ENCODE measurements around the gene GNA12. TPM values are rescaled to one million over a fixed set of nuclear protein-coding genes. Genes with fewer than 3 reads are reported as not detected.
A peak's percentile ranks its signal among the peaks of the same experiment; 100 is the strongest.
"Not testable (repeated sequence)": the region's sequence is repeated elsewhere in the genome, so short reads cannot be mapped to it uniquely, and the experiment has no call there.

The GNA12 gene
- total RNA-seq, 1 donor from 2014 or later = 12.1 TPM

DNA sequence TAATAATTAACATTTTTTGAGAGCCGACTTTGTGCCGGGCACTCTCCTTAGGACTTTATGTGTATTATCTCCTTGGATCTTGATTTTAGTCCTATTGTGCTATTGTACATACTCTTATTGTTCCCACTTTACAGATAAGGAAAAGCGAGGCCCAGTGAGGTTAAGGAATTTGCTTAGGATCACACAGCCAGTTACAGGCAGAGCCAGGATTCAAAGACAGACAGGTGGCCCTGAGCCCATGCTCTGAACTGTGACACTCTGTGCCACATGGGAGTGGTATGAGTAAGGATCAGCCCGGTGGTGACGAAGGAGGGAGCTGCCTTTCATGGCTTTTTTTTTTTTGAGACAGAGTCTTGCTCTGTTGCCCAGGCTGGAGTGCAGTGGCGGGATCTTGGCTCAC, 15.8 kb upstream of the GNA12 start:
- no peaks in the 10 kb centered on the region for H3K36me3 ChIP-seq (ENCODE audit: control insufficient read depth, insufficient read depth, low read length)
- DNase-seq (ENCODE audit: low read depth) = no peak
- no peak for FAIRE-seq
- H3K27me3 ChIP-seq (ENCODE audit: control insufficient read depth, insufficient read depth, low read length) = no peaks in the 10 kb centered on the region
- TF ChIP-seq, protein P1, sequence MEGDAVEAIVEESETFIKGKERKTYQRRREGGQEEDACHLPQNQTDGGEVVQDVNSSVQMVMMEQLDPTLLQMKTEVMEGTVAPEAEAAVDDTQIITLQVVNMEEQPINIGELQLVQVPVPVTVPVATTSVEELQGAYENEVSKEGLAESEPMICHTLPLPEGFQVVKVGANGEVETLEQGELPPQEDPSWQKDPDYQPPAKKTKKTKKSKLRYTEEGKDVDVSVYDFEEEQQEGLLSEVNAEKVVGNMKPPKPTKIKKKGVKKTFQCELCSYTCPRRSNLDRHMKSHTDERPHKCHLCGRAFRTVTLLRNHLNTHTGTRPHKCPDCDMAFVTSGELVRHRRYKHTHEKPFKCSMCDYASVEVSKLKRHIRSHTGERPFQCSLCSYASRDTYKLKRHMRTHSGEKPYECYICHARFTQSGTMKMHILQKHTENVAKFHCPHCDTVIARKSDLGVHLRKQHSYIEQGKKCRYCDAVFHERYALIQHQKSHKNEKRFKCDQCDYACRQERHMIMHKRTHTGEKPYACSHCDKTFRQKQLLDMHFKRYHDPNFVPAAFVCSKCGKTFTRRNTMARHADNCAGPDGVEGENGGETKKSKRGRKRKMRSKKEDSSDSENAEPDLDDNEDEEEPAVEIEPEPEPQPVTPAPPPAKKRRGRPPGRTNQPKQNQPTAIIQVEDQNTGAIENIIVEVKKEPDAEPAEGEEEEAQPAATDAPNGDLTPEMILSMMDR (IDR thresholded peaks at IDR 0.05; ENCODE audit: insufficient read depth, low read length, severe bottlenecking) = no peak
- H3K4me3 ChIP-seq (ENCODE audit: low read depth, low read length) = no peak overlapping the region

DNA sequence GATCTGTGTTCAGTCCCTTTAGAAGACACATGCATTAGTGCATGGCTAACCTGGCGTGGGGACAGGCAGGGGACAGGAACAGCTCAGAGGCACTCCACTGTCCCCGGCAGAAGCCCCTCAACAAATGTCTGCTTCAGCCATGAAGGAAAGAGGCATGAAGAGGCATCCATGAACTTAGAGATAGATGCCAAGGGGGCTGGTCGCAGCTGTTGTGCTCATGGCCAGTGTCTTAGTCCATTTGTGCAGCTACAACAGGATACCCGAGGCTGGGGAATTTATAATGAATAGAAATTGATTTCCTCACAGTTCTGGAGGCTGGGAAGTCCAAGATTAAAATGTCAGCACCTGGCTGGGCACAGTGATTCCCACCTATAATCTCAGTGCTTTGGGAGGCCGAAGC, 14.5 kb upstream of the GNA12 start:
- DNase-seq (ENCODE audit: low read depth) (no peak), FAIRE-seq (no peak)
- TF ChIP-seq, protein P1 (IDR thresholded peaks at IDR 0.05; ENCODE audit: insufficient read depth, low read length, severe bottlenecking) = no peak
- no peaks in the 10 kb centered on the region for H3K36me3 ChIP-seq (ENCODE audit: control insufficient read depth, insufficient read depth, low read length)
- no peaks in the 10 kb centered on the region for H3K27me3 ChIP-seq (ENCODE audit: control insufficient read depth, insufficient read depth, low read length)
- H3K4me3 ChIP-seq (ENCODE audit: low read depth, low read length) = no peak overlapping the region

DNA sequence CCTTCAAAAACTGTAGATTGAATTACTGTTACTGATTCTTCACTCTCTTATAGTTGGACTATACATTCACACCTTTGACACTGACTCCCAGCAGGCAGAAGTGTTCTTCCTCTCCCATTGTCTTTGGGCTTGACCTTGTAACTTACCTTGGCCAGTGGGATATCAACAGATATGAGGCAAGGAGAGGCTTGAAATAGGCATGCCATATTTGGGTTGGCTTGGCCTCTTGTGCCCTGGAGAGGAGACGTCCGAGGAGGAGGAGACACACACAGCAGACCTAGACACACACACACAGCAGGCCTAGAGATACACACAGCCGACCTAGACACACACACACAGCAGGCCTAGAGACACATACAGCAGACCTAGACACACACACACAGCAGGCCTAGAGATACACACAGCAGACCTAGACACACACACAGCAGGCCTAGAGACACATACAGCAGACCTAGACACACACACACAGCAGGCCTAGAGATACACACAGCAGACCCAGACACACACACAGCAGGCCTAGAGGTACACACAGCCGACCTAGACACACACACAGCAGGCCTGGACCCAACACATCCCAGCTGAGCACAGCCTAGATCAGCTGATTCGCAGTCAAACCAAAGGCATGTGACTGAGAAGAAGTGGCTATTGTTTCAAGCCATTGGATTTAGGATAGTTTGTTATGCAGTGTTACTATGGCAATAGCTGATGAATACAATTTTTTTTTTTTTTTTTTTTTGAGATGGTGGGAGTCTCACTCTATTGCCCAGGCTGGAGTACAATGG, 12.5 kb upstream of the GNA12 start:
- Histone ChIP-seq H3K27me3 (ENCODE audit: control insufficient read depth, insufficient read depth, low read length) (no peaks in the 10 kb centered on the region), H3K36me3 (ENCODE audit: control insufficient read depth, insufficient read depth, low read length) (no peaks in the 10 kb centered on the region), H3K4me3 (ENCODE audit: low read depth, low read length) (no peak overlapping the region)
- FAIRE-seq (peak; percentile 94), DNase-seq (ENCODE audit: low read depth) (no peak)
- TF ChIP-seq, protein P1 (IDR thresholded peaks at IDR 0.05; ENCODE audit: insufficient read depth, low read length, severe bottlenecking) = no peak

DNA sequence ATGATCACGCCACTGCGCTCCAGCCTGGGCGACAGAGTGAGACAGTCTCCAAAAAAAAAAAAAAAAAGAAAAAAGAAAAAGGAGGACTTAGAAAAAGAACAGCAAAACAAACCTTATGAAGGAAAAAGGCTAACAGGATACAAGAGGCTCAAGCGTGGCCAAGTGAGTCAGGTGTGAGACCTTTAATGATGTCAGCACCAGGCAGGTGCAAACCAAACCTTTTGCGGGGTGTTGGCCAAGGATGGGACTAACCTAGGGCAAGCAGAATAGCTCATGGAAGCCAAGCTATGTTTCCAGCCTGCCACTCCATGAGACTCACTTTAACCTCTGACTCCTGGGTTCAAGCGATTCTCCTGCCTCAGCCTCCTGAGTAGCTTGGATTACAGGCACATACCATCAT, 11.3 kb upstream of the GNA12 start:
- TF ChIP-seq, protein P1 (IDR thresholded peaks at IDR 0.05; ENCODE audit: insufficient read depth, low read length, severe bottlenecking) = no peak
- DNase-seq (ENCODE audit: low read depth) = peak; percentile 51

DNA sequence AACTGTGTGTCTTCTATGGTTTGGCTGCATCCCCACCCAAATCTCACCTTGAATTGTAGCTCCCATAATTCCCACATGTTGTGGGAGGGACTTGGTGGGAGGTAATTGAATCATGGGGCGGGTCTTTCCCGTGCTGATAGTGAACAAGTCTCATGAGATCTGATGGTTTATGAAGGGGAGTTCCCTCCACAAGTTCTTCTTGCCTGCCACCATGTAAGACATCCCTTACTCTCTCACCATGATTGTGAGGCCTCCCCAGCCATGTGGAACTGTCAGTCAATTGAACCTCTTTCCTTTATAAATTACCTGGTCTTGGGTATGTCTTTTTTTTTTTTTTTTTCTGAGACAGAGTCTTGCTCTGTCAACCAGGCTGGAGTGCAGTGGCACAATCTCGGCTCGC, 9.4 kb upstream of the GNA12 start:
- H3K27me3 ChIP-seq (ENCODE audit: control insufficient read depth, insufficient read depth, low read length); H3K4me3 ChIP-seq (ENCODE audit: low read depth, low read length); FAIRE-seq; H3K36me3 ChIP-seq (ENCODE audit: control insufficient read depth, insufficient read depth, low read length); DNase-seq (ENCODE audit: low read depth): not testable (repeated sequence)

More for the DNA sequence above, 11.3 kb upstream of the GNA12 start:
- H3K27me3 ChIP-seq (ENCODE audit: control insufficient read depth, insufficient read depth, low read length) = no peaks in the 10 kb centered on the region
- FAIRE-seq = no peak
- no peak overlapping the region for H3K4me3 ChIP-seq (ENCODE audit: low read depth, low read length)
- H3K36me3 ChIP-seq (ENCODE audit: control insufficient read depth, insufficient read depth, low read length) = no peaks in the 10 kb centered on the region

DNA sequence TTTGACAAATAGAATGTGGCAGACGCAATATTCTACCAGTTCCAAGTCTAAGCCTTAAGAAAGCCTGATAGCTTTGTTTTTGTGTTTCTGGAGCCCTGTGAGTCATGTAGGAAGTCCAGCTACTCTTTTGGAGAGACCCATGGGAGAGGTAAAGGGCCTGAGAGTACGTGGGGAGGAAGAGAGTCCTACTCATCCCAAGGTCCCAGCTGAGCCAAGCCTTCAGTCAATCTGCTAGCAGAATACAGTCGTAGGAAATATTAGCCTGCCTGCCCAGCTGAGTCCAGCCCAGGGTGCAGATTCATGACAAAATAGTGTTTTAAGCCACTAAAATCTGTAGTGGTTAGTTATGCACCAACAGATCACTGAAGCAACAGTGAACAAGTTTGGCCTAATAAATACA, 9.0 kb upstream of the GNA12 start:
- Histone ChIP-seq H3K36me3 (ENCODE audit: control insufficient read depth, insufficient read depth, low read length) (no peaks in the 10 kb centered on the region), H3K27me3 (ENCODE audit: control insufficient read depth, insufficient read depth, low read length) (no peaks in the 10 kb centered on the region), H3K4me3 (ENCODE audit: low read depth, low read length) (no peak overlapping the region)
- TF ChIP-seq, protein P1 (IDR thresholded peaks at IDR 0.05; ENCODE audit: insufficient read depth, low read length, severe bottlenecking) = no peak
- FAIRE-seq = no peak
- DNase-seq (ENCODE audit: low read depth) = peak; percentile 53
